ENCODE measurements around the gene OR1J4.

DNA sequence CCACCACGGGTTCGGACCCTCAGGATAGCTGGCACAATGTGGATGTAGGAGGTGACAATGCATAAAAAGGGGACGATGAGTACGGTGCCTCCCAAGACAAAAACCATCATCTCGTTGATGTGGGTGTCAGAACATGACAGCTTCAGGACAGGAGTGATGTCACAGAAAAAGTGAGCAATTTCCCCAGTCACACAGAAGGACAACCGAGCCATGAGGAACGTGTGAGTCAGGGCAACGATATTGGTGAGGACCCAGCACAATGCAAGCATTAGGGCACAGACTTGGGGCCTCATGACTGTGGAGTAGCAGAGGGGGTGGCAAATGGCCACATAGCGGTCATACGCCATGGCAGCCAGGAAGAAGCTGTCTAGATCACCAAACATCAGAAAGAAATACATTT, 7.7 kb downstream of the OR1J4 start:
- TF ChIP-seq, protein P1, sequence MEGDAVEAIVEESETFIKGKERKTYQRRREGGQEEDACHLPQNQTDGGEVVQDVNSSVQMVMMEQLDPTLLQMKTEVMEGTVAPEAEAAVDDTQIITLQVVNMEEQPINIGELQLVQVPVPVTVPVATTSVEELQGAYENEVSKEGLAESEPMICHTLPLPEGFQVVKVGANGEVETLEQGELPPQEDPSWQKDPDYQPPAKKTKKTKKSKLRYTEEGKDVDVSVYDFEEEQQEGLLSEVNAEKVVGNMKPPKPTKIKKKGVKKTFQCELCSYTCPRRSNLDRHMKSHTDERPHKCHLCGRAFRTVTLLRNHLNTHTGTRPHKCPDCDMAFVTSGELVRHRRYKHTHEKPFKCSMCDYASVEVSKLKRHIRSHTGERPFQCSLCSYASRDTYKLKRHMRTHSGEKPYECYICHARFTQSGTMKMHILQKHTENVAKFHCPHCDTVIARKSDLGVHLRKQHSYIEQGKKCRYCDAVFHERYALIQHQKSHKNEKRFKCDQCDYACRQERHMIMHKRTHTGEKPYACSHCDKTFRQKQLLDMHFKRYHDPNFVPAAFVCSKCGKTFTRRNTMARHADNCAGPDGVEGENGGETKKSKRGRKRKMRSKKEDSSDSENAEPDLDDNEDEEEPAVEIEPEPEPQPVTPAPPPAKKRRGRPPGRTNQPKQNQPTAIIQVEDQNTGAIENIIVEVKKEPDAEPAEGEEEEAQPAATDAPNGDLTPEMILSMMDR (IDR thresholded peaks at IDR 0.05): no peak
- no peak for TF ChIP-seq POLR2A (IDR thresholded peaks at IDR 0.05; ENCODE audit: low read depth)
- no peak for TF ChIP-seq EP300 (IDR thresholded peaks at IDR 0.05)

Data from esophagus muscularis mucosa (tissue), 4 donors.